ENCODE measurements around the gene DNASE1L2. TPM values are rescaled to one million over a fixed set of nuclear protein-coding genes. Genes with fewer than 3 reads are reported as not detected.

Gene DNASE1L2
- total RNA-seq = 2.0 TPM
- long read RNA-seq, partial matches to known transcripts = 0 of 1 reads
- long read RNA-seq, other reads (novel, unspliced or antisense) = 0 of 1 reads

DNA sequence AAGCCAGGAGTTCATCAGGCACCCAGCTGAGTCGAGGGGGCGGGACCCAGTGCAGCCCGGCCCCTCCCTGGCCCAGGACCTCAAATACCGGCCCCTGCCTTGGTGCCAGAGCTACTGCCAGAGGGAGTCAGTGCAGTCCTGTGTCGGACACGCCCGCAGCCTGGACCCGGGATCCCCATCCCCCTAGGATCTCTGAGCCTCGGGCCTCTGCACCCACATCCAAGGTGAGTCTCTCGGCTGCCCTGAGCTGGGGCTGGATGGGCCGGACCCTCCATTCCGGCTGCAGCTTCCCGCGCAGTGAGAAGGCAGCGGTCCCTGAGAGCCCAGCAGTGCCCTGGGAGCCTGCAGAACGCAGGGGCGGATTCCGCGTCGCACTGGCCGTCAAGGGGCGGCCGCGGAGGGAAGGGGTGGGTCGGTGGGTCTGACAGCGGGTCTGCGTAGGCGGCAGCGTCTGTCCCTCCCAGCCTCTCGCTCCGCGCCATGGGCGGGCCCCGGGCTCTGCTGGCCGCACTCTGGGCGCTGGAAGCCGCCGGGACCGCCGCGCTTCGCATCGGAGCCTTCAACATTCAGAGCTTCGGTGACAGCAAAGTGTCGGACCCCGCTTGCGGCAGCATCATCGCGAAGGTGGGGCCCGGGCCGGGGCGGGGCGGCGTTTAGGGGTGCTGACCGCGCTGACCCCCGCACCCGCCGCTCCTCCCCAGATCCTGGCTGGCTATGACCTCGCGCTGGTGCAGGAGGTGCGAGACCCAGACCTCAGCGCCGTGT is at the start of gene DNASE1L2:
Gene DNASE1L2 (plus strand): TSS at position 108 of the 765 bp plus-strand sequence. CDS start 373 bp downstream, at position 481.
- intact Hi-C loops (cut with DNase I) = no loop called here
- Histone ChIP-seq H3K27me3 (ENCODE audit: low read depth) (peaks cover 30% of the 10 kb centered on the region), H3K27ac (no peak within 1 kb of the TSS), H3K9me3 (no peaks in the 10 kb centered on the region), H3K36me3 (peaks cover 49% of the 10 kb centered on the region), H3K4me3 (peak within 1 kb of the TSS; percentile 7), H3K4me1 (peaks cover 25% of the 10 kb centered on the region)
- DNase-seq (no peak), ATAC-seq (peak; percentile 8 to 16)
- TF ChIP-seq, protein P1, sequence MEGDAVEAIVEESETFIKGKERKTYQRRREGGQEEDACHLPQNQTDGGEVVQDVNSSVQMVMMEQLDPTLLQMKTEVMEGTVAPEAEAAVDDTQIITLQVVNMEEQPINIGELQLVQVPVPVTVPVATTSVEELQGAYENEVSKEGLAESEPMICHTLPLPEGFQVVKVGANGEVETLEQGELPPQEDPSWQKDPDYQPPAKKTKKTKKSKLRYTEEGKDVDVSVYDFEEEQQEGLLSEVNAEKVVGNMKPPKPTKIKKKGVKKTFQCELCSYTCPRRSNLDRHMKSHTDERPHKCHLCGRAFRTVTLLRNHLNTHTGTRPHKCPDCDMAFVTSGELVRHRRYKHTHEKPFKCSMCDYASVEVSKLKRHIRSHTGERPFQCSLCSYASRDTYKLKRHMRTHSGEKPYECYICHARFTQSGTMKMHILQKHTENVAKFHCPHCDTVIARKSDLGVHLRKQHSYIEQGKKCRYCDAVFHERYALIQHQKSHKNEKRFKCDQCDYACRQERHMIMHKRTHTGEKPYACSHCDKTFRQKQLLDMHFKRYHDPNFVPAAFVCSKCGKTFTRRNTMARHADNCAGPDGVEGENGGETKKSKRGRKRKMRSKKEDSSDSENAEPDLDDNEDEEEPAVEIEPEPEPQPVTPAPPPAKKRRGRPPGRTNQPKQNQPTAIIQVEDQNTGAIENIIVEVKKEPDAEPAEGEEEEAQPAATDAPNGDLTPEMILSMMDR (IDR thresholded peaks at IDR 0.05) = no peak

DNA sequence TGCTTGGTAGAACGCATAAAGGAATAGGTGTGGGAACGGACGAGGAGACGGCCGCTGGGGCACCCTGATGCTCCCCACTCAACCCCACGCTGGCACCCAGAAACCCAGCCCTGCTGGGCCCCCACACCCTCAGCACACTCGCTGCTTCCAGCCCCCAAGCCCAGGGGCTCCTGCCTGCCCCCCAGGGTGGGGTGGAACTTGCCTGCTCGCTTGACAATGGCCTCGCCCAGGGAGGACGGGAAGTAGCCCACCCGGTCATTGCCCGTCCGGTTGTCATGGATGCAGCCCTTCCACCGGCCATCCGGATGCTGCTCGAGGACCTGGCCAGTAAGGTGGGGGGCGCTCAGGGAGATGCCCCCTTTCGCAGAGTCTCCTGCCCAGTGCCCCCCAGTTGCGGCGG is 49.7 kb upstream of the DNASE1L2 start:
- intact Hi-C loops (cut with DNase I) = no loop called here
- TF ChIP-seq, protein P1 (IDR thresholded peaks at IDR 0.05) = no peak
- ATAC-seq = no peak

GRCh38 chr16:2187212-2187611 is 49.0 kb upstream of the DNASE1L2 start:
- Histone ChIP-seq H3K36me3 (no peaks in the 10 kb centered on the region), H3K27me3 (ENCODE audit: low read depth) (no peaks in the 10 kb centered on the region), H3K9me3 (no peaks in the 10 kb centered on the region), H3K27ac (no peak overlapping the region), H3K4me3 (no peak overlapping the region), H3K4me1 (no peaks in the 10 kb centered on the region)
- intact Hi-C loops (cut with DNase I) = no loop called here
- DNase-seq (no peak), ATAC-seq (no peak)
- TF ChIP-seq, protein P1 (IDR thresholded peaks at IDR 0.05) = no peak

More for the DNA sequence above, 49.7 kb upstream of the DNASE1L2 start:
- Histone ChIP-seq H3K27ac (no peak overlapping the region), H3K27me3 (ENCODE audit: low read depth) (no peaks in the 10 kb centered on the region), H3K36me3 (no peaks in the 10 kb centered on the region), H3K4me3 (no peak overlapping the region), H3K4me1 (no peaks in the 10 kb centered on the region), H3K9me3 (no peaks in the 10 kb centered on the region)
- DNase-seq = no peak

- TF ChIP-seq, protein P1 (IDR thresholded peaks at IDR 0.05) = no peak
- intact Hi-C loops (cut with DNase I) = no loop called here
- H3K4me1 ChIP-seq = no peaks in the 10 kb centered on the region
- H3K4me3 ChIP-seq = no peak overlapping the region
- H3K27me3 ChIP-seq (ENCODE audit: low read depth) = no peaks in the 10 kb centered on the region
- H3K36me3 ChIP-seq = no peaks in the 10 kb centered on the region
- no peak for ATAC-seq
- no peak overlapping the region for H3K27ac ChIP-seq
- no peaks in the 10 kb centered on the region for H3K9me3 ChIP-seq
- DNase-seq = no peak
These were observed 47.8 kb upstream of the DNASE1L2 start for GRCh38 chr16:2188395-2188794.

DNA sequence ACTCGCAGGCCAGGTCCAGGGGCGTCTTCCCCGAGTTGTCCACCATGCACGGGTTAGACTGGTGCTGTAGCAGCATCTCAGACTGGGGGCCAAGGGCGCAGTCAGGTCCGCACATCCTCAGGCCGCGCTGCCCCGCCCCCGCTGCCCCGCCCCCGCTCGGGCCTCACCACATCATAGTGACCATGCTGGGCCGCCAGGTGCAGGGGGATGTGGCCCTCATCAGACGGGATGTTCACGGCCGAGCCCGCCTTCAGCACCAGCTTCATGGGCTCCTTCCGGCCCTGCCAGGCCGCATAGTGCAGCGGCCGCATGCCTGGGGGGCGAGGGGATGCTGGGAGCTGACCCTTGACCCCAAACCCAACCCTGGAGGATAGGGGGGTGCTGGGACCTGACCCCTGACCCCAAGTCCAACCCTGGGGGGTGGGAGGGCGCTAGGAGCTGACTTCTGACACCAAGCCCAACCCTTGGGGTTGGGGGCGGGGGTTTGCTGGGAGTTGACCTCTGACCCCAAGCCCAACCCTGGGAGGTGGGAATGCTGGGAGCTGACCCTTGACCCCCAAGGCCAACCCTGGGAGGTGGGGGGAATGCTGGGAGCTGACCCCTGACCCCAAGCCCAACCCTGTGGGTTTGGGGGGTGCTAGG is 46.9 kb upstream of the DNASE1L2 start:
- no peak overlapping the region for H3K27ac ChIP-seq
- intact Hi-C loops (cut with DNase I) = no loop called here
- DNase-seq (no peak), ATAC-seq (no peak)
- no peaks in the 10 kb centered on the region for H3K36me3 ChIP-seq
- peaks cover 4% of the 10 kb centered on the region for H3K27me3 ChIP-seq (ENCODE audit: low read depth)
- no peak overlapping the region for H3K4me3 ChIP-seq
- TF ChIP-seq, protein P1 (IDR thresholded peaks at IDR 0.05) = no peak
- H3K9me3 ChIP-seq = no peaks in the 10 kb centered on the region
- no peaks in the 10 kb centered on the region for H3K4me1 ChIP-seq

Data from lower lobe of right lung (tissue), 2 donors.